Astrocyte of the spinal cord (primary cell): ENCODE results near the gene ATF4.
"Not testable (repeated sequence)": the region's sequence is repeated elsewhere in the genome, so short reads cannot be mapped to it uniquely, and the experiment has no call there.

Experiments
- DNase-seq: peaks from one replicate; pipeline ENCODE4 v3.0.0; 2011; ENCODE audit warnings: low read depth, low spot score
- H3K4me3 ChIP-seq: 2 replicates; pipeline ENCODE4 v1.5.1; 2011; ENCODE audit warnings: low read depth, mild to moderate bottlenecking, low read length, moderate library complexity
- in situ Hi-C: cut with HindIII; loops from 2 replicates; pipeline ENCODE4 v1.10.0; 2017; ENCODE audit warnings: low sequenced_read_pairs
- TF ChIP-seq, protein P1 (sequence below): IDR thresholded peaks from 2 replicates; pipeline ENCODE4 v1.5.1; 2012; ENCODE audit warnings: low read depth, mild to moderate bottlenecking, low read length, inconsistent platforms

Gene ATF4

GRCh38 chr22:39517470-39517869 lies 2.9 kb upstream of the ATF4 start:
- no peak for DNase-seq
- in situ Hi-C loops, result no loop called here
- H3K4me3 ChIP-seq, result no peak overlapping the region
- TF ChIP-seq, protein P1, sequence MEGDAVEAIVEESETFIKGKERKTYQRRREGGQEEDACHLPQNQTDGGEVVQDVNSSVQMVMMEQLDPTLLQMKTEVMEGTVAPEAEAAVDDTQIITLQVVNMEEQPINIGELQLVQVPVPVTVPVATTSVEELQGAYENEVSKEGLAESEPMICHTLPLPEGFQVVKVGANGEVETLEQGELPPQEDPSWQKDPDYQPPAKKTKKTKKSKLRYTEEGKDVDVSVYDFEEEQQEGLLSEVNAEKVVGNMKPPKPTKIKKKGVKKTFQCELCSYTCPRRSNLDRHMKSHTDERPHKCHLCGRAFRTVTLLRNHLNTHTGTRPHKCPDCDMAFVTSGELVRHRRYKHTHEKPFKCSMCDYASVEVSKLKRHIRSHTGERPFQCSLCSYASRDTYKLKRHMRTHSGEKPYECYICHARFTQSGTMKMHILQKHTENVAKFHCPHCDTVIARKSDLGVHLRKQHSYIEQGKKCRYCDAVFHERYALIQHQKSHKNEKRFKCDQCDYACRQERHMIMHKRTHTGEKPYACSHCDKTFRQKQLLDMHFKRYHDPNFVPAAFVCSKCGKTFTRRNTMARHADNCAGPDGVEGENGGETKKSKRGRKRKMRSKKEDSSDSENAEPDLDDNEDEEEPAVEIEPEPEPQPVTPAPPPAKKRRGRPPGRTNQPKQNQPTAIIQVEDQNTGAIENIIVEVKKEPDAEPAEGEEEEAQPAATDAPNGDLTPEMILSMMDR, result no peak

DNA sequence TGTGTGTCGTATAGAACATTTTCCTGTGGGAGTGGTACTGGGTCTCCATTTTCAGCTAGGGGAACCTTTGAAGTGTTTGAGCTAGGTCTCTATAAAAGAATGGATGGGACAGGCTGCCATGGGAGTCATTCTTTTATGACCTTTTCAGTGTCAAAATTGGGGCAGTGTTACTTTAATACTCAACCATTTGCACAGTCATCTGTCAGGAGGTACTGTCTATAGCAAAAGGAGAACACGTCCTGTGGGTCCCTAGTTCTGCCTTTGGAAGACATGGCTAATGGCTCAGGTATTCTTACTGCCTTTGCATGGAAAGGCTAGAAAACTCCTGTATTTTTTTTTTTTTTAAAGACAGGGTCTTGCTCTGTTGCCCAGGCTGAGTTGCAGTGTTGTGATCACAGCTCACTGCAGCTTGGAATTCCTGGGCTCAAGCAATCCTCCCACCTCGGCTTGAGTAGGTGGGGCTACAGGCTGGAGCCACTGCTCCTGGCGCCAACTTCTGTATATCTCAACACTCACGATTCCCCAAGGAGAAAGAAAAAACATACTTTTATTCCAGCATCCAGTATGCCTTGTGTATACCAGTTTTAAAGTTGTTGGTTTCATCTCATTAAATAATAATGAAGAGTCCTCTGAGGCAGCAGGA lies 2.1 kb upstream of the ATF4 start:
- in situ Hi-C loops, result no loop called here

DNA sequence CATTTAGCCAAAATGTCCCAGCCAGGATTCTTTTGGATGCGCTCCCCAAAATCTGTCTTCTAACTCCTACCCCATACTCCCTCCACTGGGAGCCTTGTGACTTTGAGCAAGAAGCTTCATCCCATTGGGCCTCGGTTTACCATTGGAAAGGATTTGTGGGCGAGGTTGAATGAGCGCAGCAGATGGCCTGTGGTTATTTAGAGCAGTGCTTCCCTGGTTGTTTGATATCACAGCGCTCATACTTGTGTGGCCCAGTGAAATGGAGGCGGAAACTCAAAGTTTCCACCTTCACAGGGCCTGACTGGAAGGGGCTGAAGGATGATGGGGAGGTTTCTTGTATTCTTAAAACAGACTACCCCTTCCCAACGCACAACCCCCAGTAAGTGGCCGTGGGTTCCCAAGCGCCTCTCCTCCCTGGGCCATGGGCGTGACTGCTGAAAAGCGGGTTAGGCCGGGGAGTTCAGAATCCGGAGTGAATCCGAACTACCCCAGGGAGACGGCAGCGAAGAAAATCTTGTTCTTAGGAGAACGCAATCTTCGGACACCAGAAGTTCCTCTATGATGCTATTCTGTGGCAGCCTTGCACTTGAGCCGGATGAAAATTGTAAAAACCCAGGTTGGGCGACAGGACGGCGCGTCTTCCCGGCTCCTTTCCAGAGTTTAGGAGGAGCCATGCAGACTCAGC lies 1.2 kb upstream of the ATF4 start:
- DNase-seq, result peak; percentile 64
- in situ Hi-C loops, result no loop called here

More for the DNA sequence above, 2.1 kb upstream of the ATF4 start:
- TF ChIP-seq, protein P1, result no peak
- DNase-seq, result no peak
- no peak overlapping the region for H3K4me3 ChIP-seq

GRCh38 chr22:39519681-39520225 lies 609 bp upstream of the ATF4 start:
- peak; percentile 100 for DNase-seq
- peak overlapping the region; percentile 97 for H3K4me3 ChIP-seq
- in situ Hi-C loops, result no loop called here
- TF ChIP-seq, protein P1, result peak; percentile 34

More for the DNA sequence above, 1.2 kb upstream of the ATF4 start:
- peak overlapping the region; percentile 97 for H3K4me3 ChIP-seq
- TF ChIP-seq, protein P1, result no peak

GRCh38 chr22:39521106-39521885 lies 934 bp downstream of the ATF4 start:
- H3K4me3 ChIP-seq, result peak overlapping the region; percentile 97
- in situ Hi-C loops, result not testable (repeated sequence)
- DNase-seq, result peak; percentile 85

DNA sequence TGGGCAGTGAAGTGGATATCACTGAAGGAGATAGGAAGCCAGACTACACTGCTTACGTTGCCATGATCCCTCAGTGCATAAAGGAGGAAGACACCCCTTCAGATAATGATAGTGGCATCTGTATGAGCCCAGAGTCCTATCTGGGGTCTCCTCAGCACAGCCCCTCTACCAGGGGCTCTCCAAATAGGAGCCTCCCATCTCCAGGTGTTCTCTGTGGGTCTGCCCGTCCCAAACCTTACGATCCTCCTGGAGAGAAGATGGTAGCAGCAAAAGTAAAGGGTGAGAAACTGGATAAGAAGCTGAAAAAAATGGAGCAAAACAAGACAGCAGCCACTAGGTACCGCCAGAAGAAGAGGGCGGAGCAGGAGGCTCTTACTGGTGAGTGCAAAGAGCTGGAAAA lies 1.7 kb downstream of the ATF4 start:
- H3K4me3 ChIP-seq, result peak overlapping the region; percentile 97
- in situ Hi-C loops, DNase-seq: not testable (repeated sequence)

DNA sequence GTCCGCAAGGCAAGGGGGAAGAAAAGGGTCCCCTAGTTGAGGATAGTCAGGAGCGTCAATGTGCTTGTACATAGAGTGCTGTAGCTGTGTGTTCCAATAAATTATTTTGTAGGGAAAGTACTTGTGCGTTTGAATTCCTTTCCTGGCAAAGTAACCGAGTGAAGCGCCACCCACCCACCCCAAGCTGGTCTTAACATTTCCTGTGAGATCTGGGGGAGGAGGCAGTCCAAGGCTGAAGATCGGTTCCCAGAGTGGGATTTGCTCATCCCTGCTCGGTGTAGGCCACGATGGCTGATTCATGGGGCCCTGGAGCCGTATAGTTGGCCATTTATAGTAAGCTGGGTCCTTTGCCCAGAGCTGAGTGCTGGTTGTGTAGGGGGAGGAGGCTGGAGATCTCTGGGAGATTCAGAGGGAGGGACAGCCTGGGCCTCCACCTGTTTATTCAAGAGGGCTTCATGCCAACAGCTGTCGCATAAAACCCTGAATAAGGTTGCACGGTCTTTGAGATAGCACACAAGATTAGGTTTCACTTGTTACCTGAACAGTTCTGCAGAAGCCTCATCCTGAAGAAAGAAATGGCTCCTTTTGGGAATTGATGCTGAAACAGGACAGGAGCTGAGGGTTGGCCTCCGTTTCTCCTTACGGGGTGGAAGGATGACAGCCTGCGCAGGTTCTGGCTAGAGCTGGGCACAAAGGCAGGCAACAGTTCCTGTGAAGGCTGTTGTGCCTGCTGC lies 2.4 kb downstream of the ATF4 start:
- peak overlapping the region; percentile 97 for H3K4me3 ChIP-seq
- in situ Hi-C loops, result no loop called here
- TF ChIP-seq, protein P1, result no peak
- peak; percentile 57 for DNase-seq
